Measurements from ENCODE around the gene RAE1.

DNA sequence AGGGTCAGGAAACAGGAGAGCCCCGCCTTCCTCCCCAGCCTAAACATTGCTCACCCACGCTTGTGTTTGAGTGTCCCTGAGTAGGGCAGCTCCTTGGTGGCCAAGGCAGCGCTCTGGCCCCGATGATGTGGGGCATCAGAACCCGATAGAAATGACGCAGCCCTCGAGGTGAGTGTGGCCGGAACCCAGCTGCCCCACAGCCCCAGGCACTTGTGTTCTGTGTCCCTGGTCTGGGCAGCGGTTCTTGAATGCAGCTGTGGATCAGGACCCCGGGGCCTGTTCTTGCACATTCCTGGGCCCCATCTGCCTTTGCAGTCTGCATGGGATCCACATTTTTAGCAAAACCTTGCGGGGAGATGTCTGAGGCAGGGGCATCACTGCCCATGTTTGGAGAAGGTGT, 53.0 kb downstream of the RAE1 start:
- TF ChIP-seq, protein P1, sequence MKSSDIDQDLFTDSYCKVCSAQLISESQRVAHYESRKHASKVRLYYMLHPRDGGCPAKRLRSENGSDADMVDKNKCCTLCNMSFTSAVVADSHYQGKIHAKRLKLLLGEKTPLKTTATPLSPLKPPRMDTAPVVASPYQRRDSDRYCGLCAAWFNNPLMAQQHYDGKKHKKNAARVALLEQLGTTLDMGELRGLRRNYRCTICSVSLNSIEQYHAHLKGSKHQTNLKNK (CRISPR knock-in tag; IDR thresholded peaks at IDR 0.05): no peak
- TF ChIP-seq, protein P2, sequence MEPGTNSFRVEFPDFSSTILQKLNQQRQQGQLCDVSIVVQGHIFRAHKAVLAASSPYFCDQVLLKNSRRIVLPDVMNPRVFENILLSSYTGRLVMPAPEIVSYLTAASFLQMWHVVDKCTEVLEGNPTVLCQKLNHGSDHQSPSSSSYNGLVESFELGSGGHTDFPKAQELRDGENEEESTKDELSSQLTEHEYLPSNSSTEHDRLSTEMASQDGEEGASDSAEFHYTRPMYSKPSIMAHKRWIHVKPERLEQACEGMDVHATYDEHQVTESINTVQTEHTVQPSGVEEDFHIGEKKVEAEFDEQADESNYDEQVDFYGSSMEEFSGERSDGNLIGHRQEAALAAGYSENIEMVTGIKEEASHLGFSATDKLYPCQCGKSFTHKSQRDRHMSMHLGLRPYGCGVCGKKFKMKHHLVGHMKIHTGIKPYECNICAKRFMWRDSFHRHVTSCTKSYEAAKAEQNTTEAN (CRISPR knock-in tag; IDR thresholded peaks at IDR 0.05): no peak

Data from WTC11 (cell line).